Heart left ventricle (tissue), 16 donors: ENCODE results near the gene VAV1. TPM values are rescaled to one million over a fixed set of nuclear protein-coding genes. Genes with fewer than 3 reads are reported as not detected.
A peak's percentile ranks its signal among the peaks of the same experiment; 100 is the strongest.

Source experiments
- ATAC-seq, 4 donors: fragments of 200-7000 bp; cut with Tn5 transposase; one replicate each; pipeline ENCODE4 v1.9.1; 2020 to 2022; ENCODE audit warnings: moderate library complexity in 4 of 4, mild to moderate bottlenecking in 3 of 4, moderate number of reproducible peaks in 1 of 4
- DNase-seq, 5 donors: peaks; one replicate each; pipeline ENCODE4 v3.0.0-alpha.2; 2020
- H3K27ac ChIP-seq, 12 donors: fragments of 200-600 bp; sonication (generic) in 4 of 12; one replicate each; pipeline versions ENCODE4 v1.5.0 to v1.8.0; 2016 to 2022; ENCODE audit warnings: mild to moderate bottlenecking in 2 of 12
- H3K27me3 ChIP-seq, 9 donors: fragments of 200-600 bp; sonication (generic) in 2 of 9; one replicate each; pipeline versions ENCODE4 v1.5.1 to v1.8.0; 2016 to 2022; ENCODE audit warnings: mild to moderate bottlenecking in 3 of 9
- H3K36me3 ChIP-seq, 9 donors: fragments of 200-600 bp; sonication (generic) in 2 of 9; one replicate each; pipeline versions ENCODE4 v1.5.0 to v1.8.0; 2018 to 2022; ENCODE audit warnings: mild to moderate bottlenecking in 2 of 9
- H3K4me1 ChIP-seq, 12 donors: fragments of 200-600 bp; sonication (generic) in 4 of 12; one replicate each; pipeline versions ENCODE4 v1.5.0 to v1.8.0; 2016 to 2022; ENCODE audit warnings: mild to moderate bottlenecking in 3 of 12
- H3K4me3 ChIP-seq, 12 donors: fragments of 200-600 bp; sonication (generic) in 4 of 12; one replicate each; pipeline versions ENCODE4 v1.5.0 to v1.8.0; 2017 to 2022; ENCODE audit warnings: mild to moderate bottlenecking in 9 of 12, moderate library complexity in 4 of 12
- H3K9me3 ChIP-seq, 12 donors: fragments of 200-600 bp; sonication (generic) in 4 of 12; one replicate each; pipeline versions ENCODE4 v1.5.0 to v1.8.0; 2016 to 2022; ENCODE audit warnings: mild to moderate bottlenecking in 1 of 12
- POLR2A ChIP-seq, 2 donors: fragments of 450-650 bp; IDR thresholded peaks; one replicate each; pipeline ENCODE4 v1.6.1; 2017; ENCODE audit warnings: antibody characterized with exemption in 2 of 2, mild to moderate bottlenecking in 2 of 2, moderate library complexity in 2 of 2
- WGBS, 4 donors: extraction: QIAGEN DNeasy Blood & Tissue Kit in 2 of 4; methylation state at CpG; one replicate each; pipeline versions ENCODE4 v1.1.5 to v1.1.7; 2013 to 2018; 5-methylcytosine and 5-hydroxymethylcytosine counted together
- intact Hi-C, 10 donors: fragments of 100-400 bp; cut with DNase I; formaldehyde crosslinking; loops; one replicate each; pipeline versions ENCODE4 v1.11.1 to v1.14.2; 2022
- polyA plus RNA-seq, 2 donors: library from polyadenylated mRNA; stranded (reverse); fragments of 200-250 nt; gene quantifications; one replicate each; pipeline ENCODE4 v1.2.3, GENCODE V29; 2013
- total RNA-seq, 9 donors: library from RNA; depleted of rRNA in 2 of 9; stranded (reverse); fragments of >200 nt in 2 of 9; fragmentation: NEBNext Ultra II Directional in 3 of 9; extraction: Animal tissue kit (Norgen Biotek cat#: 25700) in 3 of 9; gene quantifications; one replicate each; pipeline versions ENCODE4 v1.1.0 to v1.2.4, GENCODE V29; 2016 to 2023
- TF ChIP-seq, protein P1 (sequence below), 12 donors: fragments of 200-600 bp; sonication (generic) in 4 of 12; IDR thresholded peaks; one replicate each; pipeline versions ENCODE4 v1.5.0 to v1.8.0; 2018 to 2022; ENCODE audit warnings: antibody characterized with exemption in 12 of 12, mild to moderate bottlenecking in 5 of 12
- donor health status: ischemic (EF 13 %, LVEDD 7.1; RV severe dilation, severe dysfunction).
- donor health status: healthy with polysubstance abuse.
- donor health status: DM: no; HTN: yes; CAD: no.
- donor health status: DM: no; HTN: no; CAD: no.
- donor health status: ischemic (EF 25% LVEDD 6.9; RV normal size, moderate dysfunction).
- donor health status: ischemic (EF 25% LVEDD 5.7; RV mildly dilated, moderate dysfunction).
- donor health status: healthy.
- donor health status: DM: yes; HTN: yes; CAD: no.
- donor health status: ischemic (EF 35%, LVEDD 5.7; RV mildly dilated, moderate dysfunction).
- donor health status: nonischemic (EF 11% LVEDD 7.7; RV severe dilation, severe dysfunction).
- donor health status: DM: yes; HTN: yes; CAD: no.
- donor health status: PGD.
- donor health status: ischemic (EF 29% LVEDD 5.4; RV normal size, mild dysfunction).
- donor health status: nonischemic (EF 23%, LVEDD 6.1; RV moderate dilation, normal function).

VAV1 gene
- total and polyA plus RNA-seq, 11 donors: 0.69 to 25.6 (median 1.2) TPM

DNA sequence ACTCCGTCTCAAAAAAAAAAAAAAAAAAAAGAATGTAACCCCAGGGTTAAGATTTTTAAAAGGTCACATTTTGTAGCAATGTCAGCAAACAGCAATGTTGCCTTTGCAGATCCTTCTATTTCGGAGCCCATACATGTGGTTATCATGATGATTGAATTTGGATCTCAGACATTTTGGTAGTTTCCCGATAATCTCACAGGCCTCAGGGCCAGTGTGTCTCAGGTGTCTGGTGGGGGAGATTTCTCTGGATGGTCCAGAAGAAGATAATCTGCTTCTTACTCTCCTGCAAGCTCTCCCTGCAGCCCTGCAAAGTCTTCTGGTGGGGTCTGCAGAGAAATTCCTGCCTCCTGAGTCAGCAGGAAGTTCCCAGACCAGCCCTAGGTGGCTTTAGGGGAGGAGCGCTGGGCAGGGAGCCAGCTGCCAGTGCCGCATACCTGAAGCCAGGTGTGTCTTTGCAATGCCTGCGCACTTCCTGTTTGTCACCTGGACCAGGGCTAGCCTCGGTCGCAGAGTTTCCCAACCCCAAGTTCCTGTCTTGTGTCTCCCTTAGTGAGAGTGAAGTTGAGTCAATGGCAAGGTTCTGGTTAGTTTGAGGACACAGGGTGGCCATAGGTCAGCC lies 6.7 kb upstream of the VAV1 start:
- peaks cover 0 to 26% (median 10%) of the 10 kb centered on the region in 12 donors for H3K4me1 ChIP-seq
- TF ChIP-seq, protein P1, sequence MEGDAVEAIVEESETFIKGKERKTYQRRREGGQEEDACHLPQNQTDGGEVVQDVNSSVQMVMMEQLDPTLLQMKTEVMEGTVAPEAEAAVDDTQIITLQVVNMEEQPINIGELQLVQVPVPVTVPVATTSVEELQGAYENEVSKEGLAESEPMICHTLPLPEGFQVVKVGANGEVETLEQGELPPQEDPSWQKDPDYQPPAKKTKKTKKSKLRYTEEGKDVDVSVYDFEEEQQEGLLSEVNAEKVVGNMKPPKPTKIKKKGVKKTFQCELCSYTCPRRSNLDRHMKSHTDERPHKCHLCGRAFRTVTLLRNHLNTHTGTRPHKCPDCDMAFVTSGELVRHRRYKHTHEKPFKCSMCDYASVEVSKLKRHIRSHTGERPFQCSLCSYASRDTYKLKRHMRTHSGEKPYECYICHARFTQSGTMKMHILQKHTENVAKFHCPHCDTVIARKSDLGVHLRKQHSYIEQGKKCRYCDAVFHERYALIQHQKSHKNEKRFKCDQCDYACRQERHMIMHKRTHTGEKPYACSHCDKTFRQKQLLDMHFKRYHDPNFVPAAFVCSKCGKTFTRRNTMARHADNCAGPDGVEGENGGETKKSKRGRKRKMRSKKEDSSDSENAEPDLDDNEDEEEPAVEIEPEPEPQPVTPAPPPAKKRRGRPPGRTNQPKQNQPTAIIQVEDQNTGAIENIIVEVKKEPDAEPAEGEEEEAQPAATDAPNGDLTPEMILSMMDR (IDR thresholded peaks at IDR 0.05): no peak
- TF ChIP-seq POLR2A (IDR thresholded peaks at IDR 0.05): no peak
- peaks cover 9 to 32% (median 12%) of the 10 kb centered on the region in 9 donors for H3K27me3 ChIP-seq
- intact Hi-C loops: loop anchor here in 2 of 10 donors (5.0 to 10.0 kb wide), 2 partner anchors 131 to 134 kb away; no protein-coding TSS in a partner anchor
- ATAC-seq (no peak), DNase-seq (no peak)
- peak overlapping the region in 1 of 12 donors; percentile 43 for H3K27ac ChIP-seq
- 27 to 38% (median 36%) methylated on average over 7 to 8 of the region's 8 CpGs for WGBS, 4 donors
- H3K4me3 ChIP-seq: no peak overlapping the region
- H3K9me3 ChIP-seq: no peaks in the 10 kb centered on the region
- H3K36me3 ChIP-seq: no peaks in the 10 kb centered on the region

DNA sequence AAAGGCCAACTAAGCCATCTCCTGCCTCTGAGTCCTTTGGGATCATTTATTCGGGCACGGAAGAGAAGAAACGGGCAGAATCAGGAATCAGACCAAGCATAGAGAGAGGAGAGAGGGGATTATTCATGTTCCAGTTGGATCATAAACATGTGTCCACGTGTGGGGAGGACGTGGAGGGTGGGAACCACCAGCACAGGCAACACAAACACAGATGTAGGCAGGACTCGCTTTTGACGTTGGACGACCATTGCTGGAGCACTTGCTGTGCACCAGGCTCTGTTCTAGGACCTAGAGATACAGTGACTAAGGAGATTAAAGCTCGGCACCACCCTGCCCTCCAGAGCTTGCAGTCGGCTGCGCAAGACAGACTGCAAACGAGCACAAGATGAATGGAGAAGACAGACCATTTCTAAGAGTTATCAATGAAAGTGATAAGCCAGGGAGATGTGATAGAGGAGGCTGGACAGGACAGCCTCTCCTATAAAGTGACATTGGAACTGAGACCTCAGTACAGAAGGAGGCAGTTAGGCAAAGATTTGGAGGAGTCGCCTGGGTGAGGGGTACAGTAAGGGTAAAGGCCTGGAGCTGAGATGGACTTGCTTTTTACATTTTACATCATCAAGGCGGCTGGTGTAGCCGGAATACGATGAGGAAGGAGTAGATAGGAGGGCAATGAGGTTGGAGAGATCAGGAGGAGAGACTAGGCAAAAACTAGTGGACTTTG lies 6.0 kb upstream of the VAV1 start:
- WGBS, 4 donors: 29 to 33% (median 32%) methylated on average over 16 of the region's 16 CpGs
- peaks cover 0 to 26% (median 10%) of the 10 kb centered on the region in 12 donors for H3K4me1 ChIP-seq
- intact Hi-C loops: loop anchor here in 2 of 10 donors (5.0 to 10.0 kb wide), 2 partner anchors 132 to 134 kb away; no protein-coding TSS in a partner anchor
- TF ChIP-seq, protein P1 (IDR thresholded peaks at IDR 0.05): no peak
- no peak for TF ChIP-seq POLR2A (IDR thresholded peaks at IDR 0.05)
- no peaks in the 10 kb centered on the region for H3K36me3 ChIP-seq
- H3K9me3 ChIP-seq: no peaks in the 10 kb centered on the region
- DNase-seq: no peak
- peak overlapping the region in 2 of 12 donors; percentile 43 to 53 for H3K27ac ChIP-seq
- H3K27me3 ChIP-seq: peaks cover 9 to 32% (median 12%) of the 10 kb centered on the region in 9 donors
- ATAC-seq: no peak
- peak overlapping the region in 6 of 12 donors; percentile 33 to 54 (median 43) for H3K4me3 ChIP-seq

DNA sequence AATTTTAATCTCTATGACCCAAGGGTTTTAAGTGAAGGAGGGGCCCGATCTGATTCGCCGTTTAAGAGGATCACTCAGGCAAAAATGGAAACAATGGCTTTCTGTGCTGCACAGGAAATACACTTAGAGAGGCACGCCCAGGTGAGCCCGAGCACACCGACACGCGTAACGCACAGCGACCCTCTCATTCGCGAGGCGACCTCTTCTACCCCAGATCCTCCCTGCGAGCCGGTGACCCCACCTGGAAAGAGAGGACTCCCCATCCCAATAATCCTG lies 5.5 kb upstream of the VAV1 start:
- Histone ChIP-seq H3K9me3 (no peaks in the 10 kb centered on the region), H3K4me3 (peak overlapping the region in 9 of 12 donors; percentile 15 to 54 (median 41)), H3K27me3 (peaks cover 9 to 32% (median 12%) of the 10 kb centered on the region in 9 donors), H3K36me3 (no peaks in the 10 kb centered on the region), H3K4me1 (peaks cover 0 to 26% (median 10%) of the 10 kb centered on the region in 12 donors), H3K27ac (peak overlapping the region in 4 of 12 donors; percentile 39 to 72 (median 48))
- intact Hi-C loops: loop anchor here in 2 of 10 donors (5.0 to 10.0 kb wide), 2 partner anchors 132 to 135 kb away; no protein-coding TSS in a partner anchor
- DNase-seq (no peak), ATAC-seq (peak in 3 of 4 donors; percentile 8 to 38 (median 33))
- TF ChIP-seq, protein P1 (IDR thresholded peaks at IDR 0.05): no peak
- no peak for TF ChIP-seq POLR2A (IDR thresholded peaks at IDR 0.05)
- WGBS, 4 donors: 1 to 2% (median 2%) methylated on average over 15 of the region's 15 CpGs
